Pons (tissue), 1 donor: Measurements from ENCODE around the gene TRIM44.
"Not testable (repeated sequence)": the region's sequence is repeated elsewhere in the genome, so short reads cannot be mapped to it uniquely, and the experiment has no call there.

Experiments
- DNase-seq: peaks from one replicate; pipeline ENCODE4 v3.0.0-alpha.2; 2016; ENCODE audit warnings: low spot score

TRIM44 gene

GRCh38 chr11:35855671-35856070 lies 193.1 kb downstream of the TRIM44 start:
- DNase-seq = no peak

- no peak for DNase-seq
Measured at GRCh38 chr11:35856259-35856658, 193.7 kb downstream of the TRIM44 start.

- no peak for DNase-seq
Measured at GRCh38 chr11:35856756-35857155, 194.2 kb downstream of the TRIM44 start.

- no peak for DNase-seq
Measured at GRCh38 chr11:35857922-35858321, 195.3 kb downstream of the TRIM44 start.

- DNase-seq = no peak
Measured at GRCh38 chr11:35859301-35859700, 196.7 kb downstream of the TRIM44 start.

GRCh38 chr11:35860194-35860593 lies 197.6 kb downstream of the TRIM44 start:
- not testable (repeated sequence) for DNase-seq

- no peak for DNase-seq
Measured at GRCh38 chr11:35861191-35861590, 198.6 kb downstream of the TRIM44 start.

- DNase-seq = no peak
Measured at GRCh38 chr11:35862666-35863065, 200.1 kb downstream of the TRIM44 start.

GRCh38 chr11:35864131-35864530 lies 201.6 kb downstream of the TRIM44 start:
- no peak for DNase-seq

- DNase-seq = no peak
Measured at GRCh38 chr11:35866601-35867000, 204.0 kb downstream of the TRIM44 start.
